GM18907 (cell line): ENCODE measurements around the gene FZD2.
"Not testable (repeated sequence)": the region's sequence is repeated elsewhere in the genome, so short reads cannot be mapped to it uniquely, and the experiment has no call there.

Experiments used
- ATAC-seq: cut with Tn5 transposase; IDR thresholded peaks from one replicate; pipeline ENCODE4 v1.9.1; 2021; ENCODE audit warnings: mild to moderate bottlenecking, moderate library complexity; ENCODE audit not compliant: unreplicated experiment

FZD2 gene

DNA sequence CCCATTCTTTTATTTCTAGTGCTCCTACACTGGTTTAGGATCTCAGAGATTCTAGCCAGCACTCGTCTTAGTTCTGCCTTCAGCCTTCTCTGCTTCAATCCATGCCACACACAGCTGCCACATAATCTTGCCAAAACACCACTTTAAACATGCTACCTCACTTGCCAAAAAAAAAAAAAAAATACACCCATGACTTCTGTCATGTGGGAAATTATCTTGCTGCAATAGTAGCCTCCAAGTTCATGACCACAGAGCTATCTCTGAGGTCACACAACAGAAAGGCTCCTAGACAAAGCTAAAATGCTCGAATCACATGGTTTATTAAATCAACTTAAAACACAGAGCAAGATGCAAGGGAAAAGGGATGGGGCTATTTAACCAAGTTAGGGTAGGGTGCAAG is 18.1 kb downstream of the FZD2 start:
- ATAC-seq: no peak

DNA sequence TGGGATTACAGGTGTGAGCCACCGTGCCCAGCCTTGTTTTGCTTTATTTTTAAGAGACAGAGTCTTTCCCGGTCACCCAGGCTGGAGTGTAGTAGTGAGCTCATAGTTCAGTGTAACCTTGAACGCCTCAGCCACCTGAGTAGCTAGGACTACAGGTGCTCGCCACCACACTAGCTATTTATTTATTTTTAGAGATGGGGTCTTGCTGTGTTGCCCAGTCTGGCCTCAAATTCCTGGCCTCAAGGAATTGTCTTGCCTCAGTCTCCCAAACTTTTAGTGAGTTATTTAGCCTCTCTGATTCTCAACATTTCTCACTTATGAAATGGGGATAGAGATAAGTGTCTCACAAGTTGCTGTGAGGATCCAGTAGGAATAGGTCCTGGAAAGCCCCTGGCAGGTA is 21.7 kb downstream of the FZD2 start:
- ATAC-seq: no peak

DNA sequence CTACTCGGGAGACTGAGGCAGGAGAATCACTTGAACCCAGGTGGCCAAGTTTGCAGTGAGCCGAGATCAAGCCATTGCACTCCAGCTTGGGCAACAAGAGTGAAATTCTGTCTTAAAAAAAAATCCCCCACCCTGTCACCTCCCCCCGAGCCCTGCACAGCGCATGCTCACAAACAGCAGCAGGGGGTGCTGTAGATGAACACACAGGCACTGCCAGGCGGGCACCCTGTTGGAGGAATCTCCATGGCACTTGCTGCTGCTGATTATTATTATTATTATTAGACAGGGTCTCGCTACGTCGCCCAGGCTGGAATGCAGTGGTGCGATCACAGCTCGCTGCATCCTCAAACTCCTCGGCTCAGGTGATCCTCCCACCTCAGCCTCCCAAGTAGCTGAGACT is 24.6 kb downstream of the FZD2 start:
- ATAC-seq: no peak

DNA sequence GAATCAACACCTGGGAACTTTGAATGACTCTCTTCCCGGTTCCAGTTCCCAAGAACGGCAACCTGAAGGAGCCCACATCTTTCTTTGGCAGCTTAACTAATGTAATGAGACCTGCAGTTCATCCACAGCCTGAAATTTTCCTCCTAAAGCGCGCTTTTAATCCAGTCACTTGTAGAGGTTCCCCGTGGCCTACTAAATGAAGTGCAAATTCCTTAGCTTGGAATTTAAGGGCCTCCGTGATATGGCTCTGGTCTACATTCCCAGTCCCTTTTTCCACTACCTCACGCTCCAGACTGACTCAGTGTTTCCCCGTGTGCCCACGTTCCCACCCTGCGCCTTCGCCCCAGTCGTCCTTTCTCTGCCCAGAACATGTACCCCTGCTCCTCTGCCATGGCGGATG is 27.2 kb downstream of the FZD2 start:
- no peak for ATAC-seq

DNA sequence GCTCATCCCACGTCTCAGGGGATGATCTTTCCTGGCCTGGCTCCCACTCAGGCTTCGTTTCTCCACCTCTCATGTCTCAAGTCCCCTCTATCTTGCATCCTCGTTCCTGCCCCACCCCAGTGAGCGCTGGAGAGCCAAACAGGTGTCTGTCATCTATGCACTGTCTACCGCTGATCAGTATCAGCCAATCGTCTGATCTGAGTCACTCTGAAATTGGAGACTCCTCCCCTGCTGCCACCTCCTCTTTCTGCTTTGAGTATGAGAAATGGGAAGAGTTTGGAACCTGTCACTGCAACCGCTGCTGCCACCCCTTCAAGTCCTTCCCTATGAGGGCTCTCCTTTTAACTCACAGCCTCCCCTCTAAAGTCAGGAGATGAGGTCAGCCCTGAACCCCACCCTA is 28.0 kb downstream of the FZD2 start:
- no peak for ATAC-seq

DNA sequence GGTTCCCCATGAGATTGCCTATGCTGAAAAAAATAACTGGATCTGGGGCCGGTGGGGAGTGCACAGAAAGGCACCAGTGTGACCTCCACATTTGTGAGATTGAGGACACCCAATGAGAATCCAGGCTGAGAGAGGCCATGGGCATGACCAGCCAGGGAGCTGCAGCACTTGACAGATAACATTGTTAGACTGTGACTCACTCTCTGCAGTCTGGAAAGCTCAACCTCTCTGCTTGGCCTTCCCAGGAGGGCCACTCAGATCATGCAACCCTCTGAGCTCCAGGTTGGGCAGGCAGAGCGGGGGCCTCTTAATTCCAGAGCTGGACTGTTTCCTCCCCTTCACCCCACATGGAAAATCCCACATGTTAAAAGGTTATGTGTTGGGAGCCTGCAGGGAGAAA is 30.1 kb downstream of the FZD2 start:
- no peak for ATAC-seq

DNA sequence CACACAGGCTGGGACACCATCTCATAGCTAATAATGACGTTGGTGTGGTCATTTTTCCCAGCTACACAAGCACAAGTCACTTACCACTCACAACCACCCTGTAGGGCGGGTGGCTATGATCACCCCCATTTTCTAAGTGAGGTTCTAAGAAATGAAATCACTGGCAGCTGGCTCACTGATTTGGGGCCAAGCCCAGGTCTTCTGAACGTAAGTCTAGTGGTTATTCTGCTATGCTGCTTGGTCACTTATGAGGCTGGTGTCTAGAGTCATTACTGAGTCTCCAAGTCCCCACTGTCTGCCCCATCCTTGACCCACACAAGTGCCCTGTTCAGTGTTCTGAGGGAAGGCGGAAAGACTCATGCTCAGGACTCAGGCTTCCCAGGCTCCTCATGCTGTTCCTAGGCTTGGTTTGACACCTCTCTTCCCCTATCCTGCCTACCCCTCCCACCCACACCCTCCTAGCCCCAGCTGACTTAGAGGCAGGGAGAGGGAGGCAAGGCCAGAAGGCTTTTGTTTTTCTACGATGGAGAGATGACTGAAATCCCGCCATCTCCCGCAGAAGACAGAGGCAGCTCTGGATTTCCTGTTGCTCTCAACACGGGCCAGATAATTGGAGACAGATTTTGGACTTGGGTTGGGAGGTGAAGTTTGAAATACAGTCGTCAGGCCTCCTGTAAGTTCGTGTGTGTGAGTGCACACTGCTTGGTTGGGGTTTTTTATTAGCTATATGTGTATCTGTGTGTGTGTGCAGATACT is 32.2 kb downstream of the FZD2 start:
- no peak for ATAC-seq

DNA sequence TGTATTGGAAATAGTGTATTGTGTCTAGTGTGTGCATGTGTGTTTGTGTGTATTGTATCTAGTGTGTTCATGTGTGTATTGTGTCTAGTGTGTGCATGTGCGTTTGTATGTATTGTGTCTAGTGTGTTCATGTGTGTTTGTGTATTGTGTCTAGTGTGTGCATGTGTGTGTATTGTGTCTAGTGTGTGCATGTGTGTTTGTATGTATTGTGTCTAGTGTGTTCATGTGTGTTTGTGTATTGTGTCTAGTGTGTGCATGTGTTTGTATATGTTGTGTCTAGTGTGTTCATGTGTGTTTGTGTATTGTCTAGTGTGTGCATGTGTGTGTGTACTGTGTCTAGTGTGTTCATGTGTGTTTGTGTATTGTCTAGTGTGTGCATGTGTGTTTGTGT is 32.8 kb downstream of the FZD2 start:
- ATAC-seq: not testable (repeated sequence)

DNA sequence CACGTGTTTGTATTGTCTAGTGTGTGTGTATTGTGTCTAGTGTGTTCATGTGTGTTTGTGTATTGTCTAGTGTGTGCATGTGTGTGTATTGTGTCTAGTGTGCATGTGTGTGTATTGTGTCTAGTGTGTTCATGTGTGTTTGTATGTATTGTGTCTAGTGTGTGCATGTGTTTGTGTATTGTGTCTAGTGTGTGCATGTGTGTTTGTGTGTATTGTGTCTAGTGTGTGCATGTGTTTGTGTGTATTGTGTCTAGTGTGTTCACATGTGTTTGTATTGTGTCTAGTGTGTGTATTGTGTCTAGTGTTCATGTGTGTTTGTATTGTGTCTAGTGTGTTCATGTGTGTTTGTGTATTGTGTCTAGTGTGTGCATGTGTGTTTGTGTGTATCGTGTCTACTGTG is 33.5 kb downstream of the FZD2 start:
- ATAC-seq: not testable (repeated sequence)

DNA sequence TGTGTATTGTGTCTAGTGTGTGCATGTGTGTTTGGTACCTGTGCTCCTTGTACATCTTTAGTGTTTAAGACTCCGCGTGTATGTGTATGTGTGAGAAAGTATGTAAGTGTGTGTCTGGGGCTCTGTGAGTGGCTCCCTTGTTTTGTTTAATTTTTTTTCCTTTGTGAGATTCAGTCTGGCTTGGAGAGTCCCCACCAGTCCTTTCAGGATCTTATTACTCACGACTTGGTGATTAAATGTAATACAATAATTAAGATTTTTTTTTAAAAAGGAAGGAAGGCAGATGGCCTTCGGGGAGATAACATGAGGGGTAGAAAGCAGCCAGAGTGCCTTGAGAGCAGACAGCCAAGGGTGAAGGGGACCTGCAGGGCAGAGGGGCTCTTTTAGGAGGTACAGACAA is 33.9 kb downstream of the FZD2 start:
- no peak for ATAC-seq

DNA sequence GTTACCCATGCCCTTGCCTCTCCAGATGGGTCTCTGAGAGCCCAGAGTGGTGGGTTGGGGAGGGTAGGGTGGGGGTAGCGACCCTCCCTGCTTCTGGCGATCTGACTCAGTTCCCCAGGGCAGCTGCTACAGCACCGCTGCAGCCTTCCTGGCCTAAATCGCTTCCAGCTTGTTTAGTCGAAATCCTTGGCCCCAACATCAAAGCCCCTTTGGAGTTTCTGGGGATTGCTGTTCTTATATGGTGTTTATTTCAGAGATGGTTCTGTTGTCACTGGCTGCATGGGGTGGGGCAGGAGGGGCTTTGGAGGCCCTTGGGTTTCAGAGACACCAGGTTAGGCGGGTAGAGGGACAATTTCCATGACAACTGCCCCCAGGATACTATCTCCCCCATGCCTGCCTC is 35.9 kb downstream of the FZD2 start:
- ATAC-seq: no peak

DNA sequence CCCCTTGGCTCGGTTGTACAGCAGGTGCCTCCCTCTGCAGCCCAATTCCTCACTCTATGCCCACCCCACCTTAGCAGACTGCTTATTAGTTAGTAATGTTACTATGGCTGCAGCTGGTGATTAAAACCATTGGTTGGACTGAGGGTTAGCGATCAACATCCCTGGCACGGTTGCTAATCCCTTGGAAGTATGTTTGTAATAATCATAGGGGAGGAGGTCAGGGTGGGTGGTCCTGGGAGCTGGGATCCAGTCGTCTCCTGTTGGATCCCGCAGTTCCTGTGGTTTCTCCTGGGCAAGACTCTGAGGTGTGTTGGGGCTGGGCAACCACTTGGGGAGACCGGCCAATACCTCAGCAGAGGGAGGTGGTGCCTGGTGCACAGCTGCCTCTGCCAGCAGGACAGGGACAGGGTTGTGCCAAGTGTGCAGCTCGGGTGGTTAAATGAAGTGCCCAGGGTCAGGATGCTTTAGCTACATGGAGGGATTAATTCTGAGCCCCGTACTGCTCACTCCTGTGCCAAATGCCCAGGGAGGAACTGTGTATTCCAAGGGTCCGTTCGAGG is 38.0 kb downstream of the FZD2 start:
- no peak for ATAC-seq

DNA sequence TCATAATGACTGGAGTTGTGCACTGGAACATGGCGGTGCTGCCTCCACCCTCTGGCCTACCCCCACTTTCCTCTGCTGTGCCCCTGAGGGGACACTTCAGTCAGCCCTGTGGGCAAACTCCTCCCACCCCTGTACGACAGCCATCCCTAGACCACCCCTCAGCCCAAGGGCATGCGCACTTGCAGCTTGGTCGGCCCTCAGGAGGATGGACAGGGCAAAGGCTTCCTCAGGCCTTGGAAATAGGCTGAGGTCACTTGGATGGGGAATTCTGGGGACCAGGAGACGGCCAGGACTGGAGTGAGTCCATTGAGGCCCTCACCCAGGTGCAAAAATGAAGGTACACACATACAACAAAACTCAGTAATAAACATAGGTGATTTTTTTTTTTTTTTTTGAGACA is 41.0 kb downstream of the FZD2 start:
- no peak for ATAC-seq

DNA sequence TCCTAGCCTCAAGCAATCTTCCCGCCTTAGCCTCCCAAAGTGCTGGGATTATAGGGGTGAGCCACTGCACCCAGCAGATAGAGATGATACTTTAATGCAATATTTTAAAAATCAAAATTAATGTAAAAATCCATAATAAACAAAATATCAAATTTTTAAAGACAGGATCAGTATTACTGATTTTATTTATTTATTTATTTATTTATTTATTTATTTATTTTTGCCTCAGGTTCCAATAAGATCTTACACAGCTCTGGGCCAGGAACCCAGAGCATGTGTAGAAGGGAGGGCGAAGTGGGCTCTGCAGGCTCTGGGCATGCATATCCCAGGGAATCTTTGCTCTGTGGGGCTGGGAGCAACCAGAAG is 41.6 kb downstream of the FZD2 start:
- no peak for ATAC-seq

DNA sequence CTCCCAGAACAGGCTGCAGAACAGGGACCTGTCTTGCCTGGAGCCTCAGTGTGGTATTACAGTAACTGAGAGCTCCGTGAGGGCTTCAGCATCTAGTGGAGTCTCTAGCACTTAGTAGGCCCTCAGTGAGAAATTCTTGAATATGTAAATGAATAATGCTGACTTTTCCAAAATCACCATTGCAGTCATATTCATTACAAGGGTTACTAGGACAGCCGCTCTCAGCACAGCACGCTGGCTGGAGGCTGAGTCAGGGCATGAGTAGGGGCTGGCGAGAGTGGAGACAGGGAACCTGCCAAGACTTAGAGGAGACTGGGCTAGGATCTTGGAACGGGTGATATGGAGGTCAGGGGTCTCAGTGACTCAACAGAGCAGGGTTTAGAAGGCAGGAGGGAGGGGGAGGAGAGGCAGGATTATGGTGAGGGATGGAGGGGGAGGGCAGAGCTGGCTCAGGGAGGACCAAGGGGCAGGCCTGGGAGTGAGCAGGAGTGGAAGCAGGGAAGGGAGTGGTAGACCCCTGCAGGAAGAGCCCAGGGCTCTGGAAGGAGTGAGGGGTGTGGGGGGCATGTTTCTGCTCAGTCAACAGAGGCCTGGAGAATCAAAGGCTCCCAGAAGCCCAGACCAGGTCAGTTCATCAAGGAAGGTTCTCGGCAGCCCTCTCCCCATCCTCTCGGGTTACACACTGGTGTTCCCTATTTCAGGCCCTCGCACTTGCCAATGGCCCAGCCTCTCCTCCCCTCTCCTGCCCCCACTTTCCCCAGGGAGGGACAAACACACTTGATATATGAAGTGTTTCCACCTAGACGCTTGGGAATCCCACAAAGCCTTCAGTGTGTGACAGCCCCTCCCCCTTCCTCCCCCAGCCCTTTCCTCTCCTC is 42.3 kb downstream of the FZD2 start:
- no peak for ATAC-seq

DNA sequence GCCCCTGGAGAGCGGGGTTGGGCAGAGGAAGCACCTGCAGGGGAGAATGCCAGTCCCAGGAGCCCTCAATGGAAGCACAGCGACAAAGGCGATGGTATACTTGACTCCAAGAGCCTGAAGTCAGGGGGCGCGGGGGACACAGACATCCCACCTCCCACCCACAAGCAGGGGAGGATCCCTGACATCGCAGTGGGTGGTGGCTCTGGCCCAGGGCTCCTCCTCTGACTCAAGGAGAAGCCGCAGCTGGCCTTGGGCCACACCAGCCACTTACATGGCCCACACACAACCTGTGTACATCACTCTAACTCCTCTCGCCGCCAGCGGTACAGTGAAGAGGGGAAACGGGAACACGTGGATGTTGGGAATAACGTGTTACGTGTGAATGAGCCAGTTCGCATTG is 44.3 kb downstream of the FZD2 start:
- no peak for ATAC-seq

DNA sequence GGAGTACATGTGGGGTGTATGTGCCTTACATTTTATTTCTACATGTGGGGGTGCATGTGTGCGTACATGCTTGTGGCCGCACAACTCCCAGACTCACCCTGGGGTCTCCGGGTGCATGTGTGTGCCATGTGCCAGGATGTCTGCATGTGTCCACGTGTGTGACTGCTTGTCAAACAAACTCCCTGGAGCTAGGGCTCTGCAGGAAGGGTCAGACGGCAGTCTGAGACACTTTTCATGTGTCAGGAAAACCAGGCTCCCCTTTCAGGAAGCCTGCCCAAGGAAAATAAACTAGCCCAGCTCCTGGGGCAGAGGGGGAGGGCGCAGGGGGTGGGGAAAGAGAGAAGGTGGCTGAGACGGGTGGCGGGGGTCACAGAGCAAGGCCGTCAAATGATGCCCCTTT is 44.7 kb downstream of the FZD2 start:
- ATAC-seq: no peak

DNA sequence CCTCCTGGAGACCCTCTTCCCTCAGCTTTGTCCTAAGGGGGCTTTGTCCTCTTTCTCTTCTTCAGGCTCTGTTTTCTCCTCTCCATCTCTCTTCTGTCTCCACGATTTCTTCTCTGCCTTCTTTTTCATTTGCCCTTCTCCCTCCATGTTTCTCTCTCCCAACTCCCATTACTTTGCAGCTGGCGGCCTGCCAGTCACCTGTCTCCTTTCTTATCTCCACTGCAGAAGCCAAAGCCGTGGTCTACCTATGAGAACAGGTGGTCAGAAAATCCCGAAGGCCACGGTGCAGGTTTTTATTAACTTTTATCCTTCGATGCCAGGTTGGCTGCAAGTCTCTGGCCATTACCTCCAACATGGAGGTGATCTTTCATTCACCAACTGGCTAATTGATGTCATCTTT is 45.1 kb downstream of the FZD2 start:
- no peak for ATAC-seq

DNA sequence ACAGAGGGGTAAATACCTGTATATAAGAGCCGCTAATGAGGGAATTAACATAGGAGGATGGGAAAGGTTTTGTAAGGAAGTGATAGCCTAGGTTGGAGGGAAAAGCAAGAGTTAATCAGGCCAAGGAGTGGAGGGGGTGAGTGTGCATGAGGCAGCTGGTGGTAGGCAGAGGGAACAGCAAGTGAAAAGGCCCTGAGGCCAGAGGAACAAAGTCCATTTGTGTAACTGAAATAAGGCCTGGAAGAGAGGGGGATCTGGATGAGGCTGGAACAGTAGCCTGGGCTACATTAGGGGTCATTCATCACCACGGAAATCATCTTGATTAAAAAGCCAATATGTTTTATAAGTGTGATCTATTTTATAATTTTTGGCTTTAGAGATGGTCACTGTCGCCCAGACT is 45.7 kb downstream of the FZD2 start:
- no peak for ATAC-seq

DNA sequence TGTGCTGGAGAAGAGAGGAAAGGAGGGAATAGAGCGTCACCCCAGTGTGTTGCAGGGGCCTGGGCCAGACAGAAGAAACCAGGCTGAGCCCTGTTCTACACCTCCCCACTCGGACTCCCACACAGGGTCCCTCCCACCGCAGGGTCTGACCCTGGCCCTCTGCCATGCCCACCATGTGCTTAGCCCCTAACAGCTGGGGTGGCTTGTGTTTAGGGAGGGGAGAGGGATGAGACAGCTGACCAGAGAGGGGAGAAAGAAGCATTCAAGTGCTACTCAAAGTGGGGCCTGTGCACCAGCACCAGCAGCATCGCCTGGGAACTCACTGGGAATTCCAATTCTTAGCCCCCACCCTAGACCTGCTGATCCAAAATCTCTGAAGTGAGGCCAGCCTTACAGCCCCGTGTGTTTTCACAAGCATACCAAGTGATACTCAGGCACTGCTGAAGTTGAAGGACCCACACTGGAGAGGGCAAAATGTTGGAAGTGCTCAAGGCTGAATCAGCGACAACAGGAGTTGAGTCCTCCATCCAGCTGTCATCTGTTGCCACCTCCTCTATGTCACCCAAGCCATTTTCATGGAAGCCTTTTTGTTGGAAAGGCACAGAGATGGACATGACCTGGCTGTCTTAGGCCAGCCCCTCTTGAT is 47.0 kb downstream of the FZD2 start:
- ATAC-seq: no peak

DNA sequence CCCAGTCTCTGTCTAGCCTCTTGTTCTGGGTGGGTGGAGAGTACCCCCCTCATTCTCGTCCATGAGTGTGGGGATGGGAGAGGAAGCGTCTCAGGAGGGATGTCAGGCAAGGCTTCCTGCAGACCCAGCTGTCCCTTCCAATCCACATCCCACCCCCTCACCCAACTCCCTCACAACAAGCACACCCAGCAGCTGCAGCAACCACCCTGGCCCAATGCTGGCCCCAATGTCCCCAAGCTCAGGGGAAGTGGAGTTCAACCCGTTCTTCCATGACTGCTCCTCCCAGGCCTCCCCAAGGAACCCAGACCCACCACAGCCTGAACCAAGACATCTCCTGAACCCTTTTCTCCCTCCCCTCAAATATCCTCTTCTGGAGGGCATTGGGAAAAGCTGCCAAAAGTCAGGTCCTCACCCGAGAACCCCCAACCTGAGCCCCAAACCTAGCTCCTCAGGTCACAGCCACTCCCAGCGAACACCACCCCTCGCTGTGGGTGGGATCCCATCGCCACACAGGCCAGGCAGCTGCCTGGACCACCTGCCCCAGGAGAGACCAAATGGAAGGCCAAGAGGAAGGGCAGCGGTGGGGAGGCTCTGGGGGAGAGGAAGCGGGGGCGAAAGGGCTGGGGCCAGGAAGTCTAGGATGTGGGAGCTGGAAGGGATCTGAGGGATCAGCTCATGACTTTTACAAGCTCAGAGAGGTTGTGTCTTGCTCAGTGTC is 47.6 kb downstream of the FZD2 start:
- ATAC-seq: no peak
